Thoracic aorta (tissue), 2 donors: ENCODE results near the gene PLPP7. TPM values are rescaled to one million over a fixed set of nuclear protein-coding genes. Genes with fewer than 3 reads are reported as not detected.
"Not testable (repeated sequence)": the region's sequence is repeated elsewhere in the genome, so short reads cannot be mapped to it uniquely, and the experiment has no call there.

Source experiments
- ATAC-seq: fragments of 150-250 bp; one replicate; pipeline ENCODE4 v1.8.0; 2017; ENCODE audit warnings: low read depth; ENCODE audit not compliant: insufficient number of reproducible peaks, low FRiP score
- DNase-seq: peaks from one replicate; pipeline ENCODE4 v3.0.0-alpha.2; 2020; ENCODE audit warnings: low spot score
- H3K27ac ChIP-seq, 2 donors: fragments of 200-600 bp; sonication (generic); 1 replicate in 1 of 2; 2 replicates in 1 of 2; pipeline ENCODE4 v1.5.1; 2016; ENCODE audit warnings: mild to moderate bottlenecking in 2 of 2, moderate library complexity in 2 of 2
- H3K27me3 ChIP-seq: fragments of 200-600 bp; sonication (generic); replicated peaks from 2 replicates; pipeline ENCODE4 v1.6.0; 2016; ENCODE audit warnings: mild to moderate bottlenecking; ENCODE audit not compliant: insufficient read depth
- H3K36me3 ChIP-seq: fragments of 200-600 bp; sonication (generic); one replicate; pipeline ENCODE4 v1.5.1; 2016
- H3K4me1 ChIP-seq, 2 donors: fragments of 200-600 bp; sonication (generic); 1 replicate in 1 of 2; 2 replicates in 1 of 2; pipeline versions ENCODE4 v1.5.1 to v1.6.0; 2016; ENCODE audit warnings: low read depth in 2 of 2, mild to moderate bottlenecking in 1 of 2; ENCODE audit not compliant: control insufficient read depth in 1 of 2
- H3K4me3 ChIP-seq: fragments of 200-600 bp; sonication (generic); 2 replicates; pipeline ENCODE4 v1.5.1; 2016; ENCODE audit warnings: mild to moderate bottlenecking
- H3K9me3 ChIP-seq: fragments of 200-600 bp; sonication (generic); 2 replicates; pipeline ENCODE4 v1.5.1; 2016
- total RNA-seq, 2 donors: library from RNA; depleted of rRNA; stranded (reverse); fragments of >200 nt; gene quantifications; one replicate each; pipeline versions ENCODE4 v1.1.0 to v1.2.3, GENCODE V29; 2016
- TF ChIP-seq, protein P1 (sequence below): fragments of 200-600 bp; sonication (generic); IDR thresholded peaks from one replicate; pipeline ENCODE4 v1.5.1; 2019; ENCODE audit warnings: antibody characterized with exemption

The PLPP7 gene
- total RNA-seq, 2 donors from 2014 or later = 14.2 to 29.0 TPM

DNA sequence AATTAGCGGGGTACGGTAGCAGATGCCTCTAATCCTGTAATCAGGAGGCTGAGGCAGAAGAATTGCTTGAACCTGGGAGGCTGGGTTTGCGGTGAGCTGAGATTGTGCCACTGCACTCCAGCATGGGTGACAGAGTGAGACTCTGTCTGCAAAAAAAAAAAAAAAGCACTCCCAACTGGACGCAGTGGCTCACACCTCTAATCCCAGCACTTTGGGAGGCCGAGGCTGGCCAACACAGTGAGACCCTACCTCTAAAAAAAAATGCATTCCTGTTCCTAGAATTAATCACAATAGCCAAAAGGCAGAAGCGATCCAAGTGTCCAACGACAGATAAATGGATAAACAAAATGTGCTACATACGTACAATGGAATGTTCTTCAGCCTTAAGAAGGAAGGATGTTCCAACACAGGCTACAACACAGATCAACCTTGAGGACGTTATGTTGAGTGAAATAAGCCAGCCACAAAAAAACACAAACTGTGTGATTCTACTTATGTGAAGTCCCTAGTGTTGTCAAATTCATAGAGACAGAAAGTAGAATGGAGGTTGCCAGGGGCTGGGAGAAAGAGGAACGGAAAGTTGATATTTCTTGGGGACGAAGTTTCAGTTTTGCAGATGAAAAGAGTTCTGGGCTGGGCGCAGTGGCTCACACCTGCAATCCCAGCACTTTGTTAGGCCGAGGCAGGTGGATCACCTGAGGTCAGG is 27.0 kb upstream of the PLPP7 start:
- DNase-seq (no peak), ATAC-seq (no peak)
- H3K9me3 ChIP-seq = no peaks in the 10 kb centered on the region
- no peaks in the 10 kb centered on the region for H3K36me3 ChIP-seq
- no peak overlapping the region for H3K4me3 ChIP-seq
- H3K27ac ChIP-seq = no peak overlapping the region
- no peaks in the 10 kb centered on the region for H3K4me1 ChIP-seq
- H3K27me3 ChIP-seq = no peaks in the 10 kb centered on the region
- TF ChIP-seq, protein P1, sequence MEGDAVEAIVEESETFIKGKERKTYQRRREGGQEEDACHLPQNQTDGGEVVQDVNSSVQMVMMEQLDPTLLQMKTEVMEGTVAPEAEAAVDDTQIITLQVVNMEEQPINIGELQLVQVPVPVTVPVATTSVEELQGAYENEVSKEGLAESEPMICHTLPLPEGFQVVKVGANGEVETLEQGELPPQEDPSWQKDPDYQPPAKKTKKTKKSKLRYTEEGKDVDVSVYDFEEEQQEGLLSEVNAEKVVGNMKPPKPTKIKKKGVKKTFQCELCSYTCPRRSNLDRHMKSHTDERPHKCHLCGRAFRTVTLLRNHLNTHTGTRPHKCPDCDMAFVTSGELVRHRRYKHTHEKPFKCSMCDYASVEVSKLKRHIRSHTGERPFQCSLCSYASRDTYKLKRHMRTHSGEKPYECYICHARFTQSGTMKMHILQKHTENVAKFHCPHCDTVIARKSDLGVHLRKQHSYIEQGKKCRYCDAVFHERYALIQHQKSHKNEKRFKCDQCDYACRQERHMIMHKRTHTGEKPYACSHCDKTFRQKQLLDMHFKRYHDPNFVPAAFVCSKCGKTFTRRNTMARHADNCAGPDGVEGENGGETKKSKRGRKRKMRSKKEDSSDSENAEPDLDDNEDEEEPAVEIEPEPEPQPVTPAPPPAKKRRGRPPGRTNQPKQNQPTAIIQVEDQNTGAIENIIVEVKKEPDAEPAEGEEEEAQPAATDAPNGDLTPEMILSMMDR = no peak

DNA sequence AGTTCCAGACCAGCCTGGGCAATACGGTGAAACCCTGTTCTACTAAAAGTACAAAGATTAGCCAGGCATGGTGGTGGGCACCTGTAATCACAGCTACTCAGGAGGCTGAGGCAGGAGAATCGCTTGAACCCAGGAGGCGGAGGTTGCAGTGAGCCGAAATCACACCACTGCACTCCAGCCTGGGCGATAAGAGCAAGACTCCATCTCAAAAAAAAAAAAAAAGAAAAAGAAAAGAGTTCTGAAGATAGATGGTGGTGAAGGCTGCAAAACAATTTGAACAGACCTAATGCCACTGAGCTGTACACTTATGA is 26.5 kb upstream of the PLPP7 start:
- H3K4me3 ChIP-seq, H3K27ac ChIP-seq, DNase-seq, H3K4me1 ChIP-seq, H3K36me3 ChIP-seq, H3K27me3 ChIP-seq, H3K9me3 ChIP-seq, ATAC-seq: not testable (repeated sequence)

DNA sequence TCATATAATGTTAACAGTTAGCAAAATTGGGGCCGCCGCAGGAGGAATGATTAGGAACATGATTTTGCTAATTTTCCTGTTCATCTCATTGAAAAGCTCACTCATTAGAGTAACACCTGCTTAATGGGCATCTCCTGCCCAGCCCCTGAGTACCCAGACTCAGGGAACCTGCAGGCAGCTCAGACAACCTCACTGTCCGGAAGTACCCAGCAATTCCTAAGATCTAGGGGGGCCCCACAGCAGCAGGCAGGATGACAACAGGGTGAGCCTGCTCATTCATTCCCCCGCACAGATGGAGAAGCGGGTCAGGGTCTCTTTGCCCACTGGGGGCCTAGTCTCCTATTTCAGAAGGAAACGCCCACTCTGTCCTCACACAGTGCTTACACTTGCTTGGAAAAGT is 25.8 kb upstream of the PLPP7 start:
- H3K9me3 ChIP-seq = no peaks in the 10 kb centered on the region
- no peak overlapping the region for H3K27ac ChIP-seq
- no peaks in the 10 kb centered on the region for H3K27me3 ChIP-seq
- TF ChIP-seq, protein P1 = no peak
- no peaks in the 10 kb centered on the region for H3K36me3 ChIP-seq
- DNase-seq = no peak
- ATAC-seq = no peak
- H3K4me1 ChIP-seq = no peaks in the 10 kb centered on the region
- no peak overlapping the region for H3K4me3 ChIP-seq

DNA sequence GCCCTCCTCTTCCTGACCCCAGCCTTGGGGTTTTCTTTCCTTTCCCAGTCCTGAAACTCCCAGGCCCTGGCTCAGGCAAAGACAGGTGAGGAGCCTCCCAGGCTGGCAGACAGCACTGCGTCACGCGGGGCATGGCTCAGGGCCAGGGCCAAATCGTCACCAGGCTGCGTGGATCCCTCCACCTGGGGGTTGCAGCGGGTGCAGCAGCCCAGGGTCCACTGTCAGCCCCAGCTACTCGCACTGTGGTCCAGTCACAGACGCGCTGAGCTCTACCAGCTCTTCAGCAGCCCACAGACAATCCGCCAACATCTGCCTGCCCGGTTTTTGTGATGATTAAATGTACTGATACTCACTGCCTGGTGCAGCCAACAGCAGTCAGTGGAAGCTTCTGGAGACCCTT is 25.3 kb upstream of the PLPP7 start:
- Histone ChIP-seq H3K36me3 (no peaks in the 10 kb centered on the region), H3K9me3 (no peaks in the 10 kb centered on the region), H3K4me1 (no peaks in the 10 kb centered on the region), H3K27ac (no peak overlapping the region), H3K27me3 (no peaks in the 10 kb centered on the region), H3K4me3 (no peak overlapping the region)
- ATAC-seq = no peak
- DNase-seq = no peak
- TF ChIP-seq, protein P1 = no peak

DNA sequence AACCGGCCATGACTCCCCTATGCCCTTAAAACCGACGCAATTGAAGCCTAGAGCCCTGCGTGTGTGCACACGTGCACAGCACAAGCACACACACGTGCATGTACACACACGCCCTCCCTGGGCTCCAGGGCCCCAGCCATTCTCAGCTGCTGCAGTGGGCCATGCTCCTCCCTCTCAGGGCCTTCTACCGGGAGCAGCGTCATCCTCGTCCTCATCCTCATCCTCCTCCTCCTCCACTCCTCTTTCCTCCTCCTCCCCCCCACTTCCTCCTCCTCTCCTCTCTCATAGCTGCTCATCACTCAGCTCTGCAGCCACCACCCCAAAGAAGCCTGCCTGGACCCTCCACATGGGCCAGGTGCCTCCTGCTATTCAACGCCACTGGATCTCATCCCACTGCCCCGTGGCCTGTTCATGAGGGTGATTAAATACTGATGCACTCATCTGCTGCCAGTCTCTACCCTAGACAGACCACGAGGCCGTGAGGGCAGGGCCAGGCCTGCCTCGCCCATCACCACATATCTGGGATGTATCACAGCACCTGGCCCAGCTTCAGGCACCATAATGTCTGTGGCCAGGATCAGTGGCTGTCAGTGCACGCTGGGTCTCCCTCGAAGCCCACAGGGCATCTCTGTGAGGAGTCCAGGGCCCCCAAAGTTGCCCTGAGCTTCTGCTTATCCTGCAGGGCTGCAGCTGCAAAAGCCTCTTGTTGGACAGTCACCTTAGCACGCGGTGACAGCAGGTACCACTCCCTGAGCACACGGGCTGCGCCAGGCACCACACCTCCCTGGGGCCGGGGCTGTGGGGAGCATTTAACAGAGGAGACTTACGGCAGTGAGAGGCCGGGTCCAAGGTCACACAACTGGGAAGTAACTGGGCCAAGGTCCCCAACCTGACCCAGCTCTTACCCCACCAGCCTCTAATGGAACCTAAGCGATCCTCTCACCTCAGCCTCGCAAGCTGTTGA is 23.0 kb upstream of the PLPP7 start:
- no peak overlapping the region for H3K4me3 ChIP-seq
- H3K36me3 ChIP-seq = no peaks in the 10 kb centered on the region
- ATAC-seq (no peak), DNase-seq (no peak)
- H3K27ac ChIP-seq = no peak overlapping the region
- no peaks in the 10 kb centered on the region for H3K4me1 ChIP-seq
- H3K9me3 ChIP-seq = no peaks in the 10 kb centered on the region
- H3K27me3 ChIP-seq = no peaks in the 10 kb centered on the region
- TF ChIP-seq, protein P1 = no peak
